Peyer's patch (tissue), 4 donors: ENCODE results near the gene EDN1.

ENCODE experiments used
- CTCF ChIP-seq, 6 experiments: fragments of 450-650 bp in 4 of 6; fragments of 200-600 bp in 2 of 6; sonication (generic) in 1 of 6; IDR thresholded peaks; one replicate each; pipeline ENCODE4 v1.5.1; 2017 to 2019; ENCODE audit warnings: antibody characterized with exemption in 6 of 6, mild to moderate bottlenecking in 3 of 6, moderate library complexity in 1 of 6
- POLR2A ChIP-seq, 2 donors: fragments of 450-650 bp; IDR thresholded peaks; one replicate each; pipeline ENCODE4 v1.5.1; 2017; ENCODE audit warnings: antibody characterized with exemption in 2 of 2, mild to moderate bottlenecking in 2 of 2, moderate library complexity in 2 of 2

GRCh38 chr6:12327391-12327790, 37.2 kb downstream of the EDN1 start:
- TF ChIP-seq CTCF (IDR thresholded peaks at IDR 0.05), result no peak
- no peak for TF ChIP-seq POLR2A (IDR thresholded peaks at IDR 0.05)
